Upper lobe of left lung (tissue), 4 donors: Measurements from ENCODE around the gene TREM2.
A peak's percentile ranks its signal among the peaks of the same experiment; 100 is the strongest.

Experiments used
- CTCF ChIP-seq, 6 experiments: fragments of 450-650 bp in 4 of 6; fragments of 200-600 bp in 2 of 6; sonication (generic) in 2 of 6; IDR thresholded peaks; one replicate each; pipeline ENCODE4 v1.5.1; 2016 to 2019; ENCODE audit warnings: antibody characterized with exemption in 6 of 6
- POLR2AphosphoS5 ChIP-seq, 2 donors: sonication (generic); formaldehyde crosslinking; IDR thresholded peaks; one replicate each; pipeline ENCODE4 v1.5.1; 2017; ENCODE audit warnings: antibody characterized with exemption in 2 of 2

GRCh38 chr6:41200296-41200900, 37.5 kb upstream of the TREM2 start:
- TF ChIP-seq POLR2AphosphoS5 (IDR thresholded peaks at IDR 0.05) (peak; percentile 63 to 77), CTCF (IDR thresholded peaks at IDR 0.05) (no peak)
